NB4 (cell line): ENCODE results near the gene COL1A2.

ENCODE experiments used
- POLR2A ChIP-seq: IDR thresholded peaks from 2 replicates; pipeline ENCODE4 v1.6.1; 2011; ENCODE audit warnings: mild to moderate bottlenecking; ENCODE audit not compliant: insufficient read length; ENCODE audit errors: extremely low read depth
- TF ChIP-seq, protein P1 (sequence below): IDR thresholded peaks from one replicate; pipeline ENCODE4 v1.5.1; 2012; ENCODE audit warnings: low read depth, low read length

DNA sequence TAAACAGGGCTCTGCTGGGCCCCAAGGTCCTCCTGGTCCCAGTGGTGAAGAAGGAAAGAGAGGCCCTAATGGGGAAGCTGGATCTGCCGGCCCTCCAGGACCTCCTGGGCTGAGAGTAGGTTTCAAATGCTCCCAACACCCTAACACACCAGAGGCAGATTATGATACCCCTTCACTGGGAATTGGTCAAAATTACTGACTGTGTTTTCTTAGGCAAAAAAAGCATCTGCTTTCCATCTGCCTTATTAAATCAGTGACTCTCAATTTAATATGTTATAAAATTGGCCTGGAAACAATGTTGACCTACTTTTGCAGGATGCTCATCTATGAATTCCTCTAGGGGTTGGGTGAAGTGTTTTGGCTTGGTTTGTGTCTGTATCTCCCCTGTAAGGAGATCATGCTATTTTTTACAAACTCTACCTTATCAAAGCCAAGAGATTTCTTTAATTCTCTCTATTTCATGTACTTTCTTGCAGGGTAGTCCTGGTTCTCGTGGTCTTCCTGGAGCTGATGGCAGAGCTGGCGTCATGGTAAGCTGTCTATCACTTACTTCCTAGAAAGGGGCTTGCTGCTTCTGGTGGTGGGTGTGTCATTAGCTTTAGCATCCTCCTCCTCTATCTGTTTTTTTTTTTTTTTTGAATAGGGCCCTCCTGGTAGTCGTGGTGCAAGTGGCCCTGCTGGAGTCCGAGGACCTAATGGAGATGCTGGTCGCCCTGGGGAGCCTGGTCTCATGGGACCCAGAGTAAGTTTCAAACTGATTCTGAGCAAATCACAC lies 15.9 kb downstream of the COL1A2 start:
- TF ChIP-seq, protein P1, sequence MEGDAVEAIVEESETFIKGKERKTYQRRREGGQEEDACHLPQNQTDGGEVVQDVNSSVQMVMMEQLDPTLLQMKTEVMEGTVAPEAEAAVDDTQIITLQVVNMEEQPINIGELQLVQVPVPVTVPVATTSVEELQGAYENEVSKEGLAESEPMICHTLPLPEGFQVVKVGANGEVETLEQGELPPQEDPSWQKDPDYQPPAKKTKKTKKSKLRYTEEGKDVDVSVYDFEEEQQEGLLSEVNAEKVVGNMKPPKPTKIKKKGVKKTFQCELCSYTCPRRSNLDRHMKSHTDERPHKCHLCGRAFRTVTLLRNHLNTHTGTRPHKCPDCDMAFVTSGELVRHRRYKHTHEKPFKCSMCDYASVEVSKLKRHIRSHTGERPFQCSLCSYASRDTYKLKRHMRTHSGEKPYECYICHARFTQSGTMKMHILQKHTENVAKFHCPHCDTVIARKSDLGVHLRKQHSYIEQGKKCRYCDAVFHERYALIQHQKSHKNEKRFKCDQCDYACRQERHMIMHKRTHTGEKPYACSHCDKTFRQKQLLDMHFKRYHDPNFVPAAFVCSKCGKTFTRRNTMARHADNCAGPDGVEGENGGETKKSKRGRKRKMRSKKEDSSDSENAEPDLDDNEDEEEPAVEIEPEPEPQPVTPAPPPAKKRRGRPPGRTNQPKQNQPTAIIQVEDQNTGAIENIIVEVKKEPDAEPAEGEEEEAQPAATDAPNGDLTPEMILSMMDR, result no peak
- TF ChIP-seq POLR2A, result no peak
